Astrocyte of the spinal cord (primary cell): ENCODE measurements around the gene COL1A1.

Experiments used
- DNase-seq: peaks from one replicate; pipeline ENCODE4 v3.0.0; 2011; ENCODE audit warnings: low read depth, low spot score
- H3K4me3 ChIP-seq: 2 replicates; pipeline ENCODE4 v1.5.1; 2011; ENCODE audit warnings: low read depth, mild to moderate bottlenecking, low read length, moderate library complexity
- in situ Hi-C: cut with HindIII; loops from 2 replicates; pipeline ENCODE4 v1.10.0; 2017; ENCODE audit warnings: low sequenced_read_pairs
- TF ChIP-seq, protein P1 (sequence below): IDR thresholded peaks from 2 replicates; pipeline ENCODE4 v1.5.1; 2012; ENCODE audit warnings: low read depth, mild to moderate bottlenecking, low read length, inconsistent platforms

COL1A1 gene

GRCh38 chr17:50172130-50172529, 29.3 kb downstream of the COL1A1 start:
- H3K4me3 ChIP-seq = no peak overlapping the region
- in situ Hi-C loops = no loop called here
- TF ChIP-seq, protein P1, sequence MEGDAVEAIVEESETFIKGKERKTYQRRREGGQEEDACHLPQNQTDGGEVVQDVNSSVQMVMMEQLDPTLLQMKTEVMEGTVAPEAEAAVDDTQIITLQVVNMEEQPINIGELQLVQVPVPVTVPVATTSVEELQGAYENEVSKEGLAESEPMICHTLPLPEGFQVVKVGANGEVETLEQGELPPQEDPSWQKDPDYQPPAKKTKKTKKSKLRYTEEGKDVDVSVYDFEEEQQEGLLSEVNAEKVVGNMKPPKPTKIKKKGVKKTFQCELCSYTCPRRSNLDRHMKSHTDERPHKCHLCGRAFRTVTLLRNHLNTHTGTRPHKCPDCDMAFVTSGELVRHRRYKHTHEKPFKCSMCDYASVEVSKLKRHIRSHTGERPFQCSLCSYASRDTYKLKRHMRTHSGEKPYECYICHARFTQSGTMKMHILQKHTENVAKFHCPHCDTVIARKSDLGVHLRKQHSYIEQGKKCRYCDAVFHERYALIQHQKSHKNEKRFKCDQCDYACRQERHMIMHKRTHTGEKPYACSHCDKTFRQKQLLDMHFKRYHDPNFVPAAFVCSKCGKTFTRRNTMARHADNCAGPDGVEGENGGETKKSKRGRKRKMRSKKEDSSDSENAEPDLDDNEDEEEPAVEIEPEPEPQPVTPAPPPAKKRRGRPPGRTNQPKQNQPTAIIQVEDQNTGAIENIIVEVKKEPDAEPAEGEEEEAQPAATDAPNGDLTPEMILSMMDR = no peak
- no peak for DNase-seq

- no peak overlapping the region for H3K4me3 ChIP-seq
- in situ Hi-C loops = no loop called here
- TF ChIP-seq, protein P1 = no peak
- no peak for DNase-seq
Measured at GRCh38 chr17:50171371-50172071, 29.9 kb downstream of the COL1A1 start.

- H3K4me3 ChIP-seq = no peak overlapping the region
- no peak for DNase-seq
- in situ Hi-C loops = no loop called here
- TF ChIP-seq, protein P1 = no peak
Measured at GRCh38 chr17:50170662-50171370, 30.6 kb downstream of the COL1A1 start.

- TF ChIP-seq, protein P1 = no peak
- in situ Hi-C loops = no loop called here
- DNase-seq = no peak
- H3K4me3 ChIP-seq = no peak overlapping the region
Measured at GRCh38 chr17:50169881-50170459, 31.5 kb downstream of the COL1A1 start.

DNA sequence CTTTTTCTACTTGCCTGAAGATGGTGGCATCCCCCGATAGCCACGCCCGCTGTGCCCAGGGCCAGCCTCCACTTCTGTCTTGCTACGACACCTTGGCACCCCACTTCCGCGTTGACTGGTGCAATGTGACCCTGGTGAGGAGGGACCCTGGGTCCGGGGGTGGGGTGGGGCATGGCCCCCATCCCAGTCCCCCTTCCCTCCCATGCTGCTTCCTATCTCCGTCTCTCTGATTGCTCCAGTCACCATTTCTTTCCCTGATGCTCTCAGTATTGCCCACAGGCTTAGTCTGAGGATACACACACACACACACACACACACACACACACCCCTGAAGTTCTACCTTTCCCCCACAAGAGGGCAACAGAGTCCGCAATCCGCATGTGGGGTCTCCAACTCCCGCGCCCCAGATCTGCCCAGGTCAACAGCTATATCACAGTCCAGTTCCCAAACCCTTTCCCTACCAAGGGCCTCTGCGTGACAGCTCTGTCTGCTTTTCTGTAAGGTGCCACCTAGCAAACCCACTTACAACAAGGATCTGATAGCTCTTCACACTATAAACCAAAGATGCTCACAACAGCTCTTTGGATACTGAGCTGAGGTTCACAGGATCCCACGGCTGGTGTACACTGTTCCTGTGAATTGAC, 32.2 kb downstream of the COL1A1 start:
- in situ Hi-C loops = no loop called here
- no peak overlapping the region for H3K4me3 ChIP-seq
- TF ChIP-seq, protein P1 = peak; percentile 86
- peak; percentile 76 for DNase-seq

GRCh38 chr17:50168319-50168718, 33.1 kb downstream of the COL1A1 start:
- TF ChIP-seq, protein P1 = no peak
- no peak overlapping the region for H3K4me3 ChIP-seq
- in situ Hi-C loops = no loop called here
- no peak for DNase-seq
